ENCODE measurements around the gene EIF4E3. TPM values are rescaled to one million over a fixed set of nuclear protein-coding genes. Genes with fewer than 3 reads are reported as not detected.

The EIF4E3 gene
- total and polyA plus RNA-seq, 10 of the 15 experiments (the other 5 are each of a cell fraction or from before 2014, with no cell fraction given): 0.05 to 0.38 (median 0.16) TPM; not detected in 1

GRCh38 chr3:71763426-71763825, 38.2 kb upstream of the EIF4E3 start (continued):
- TF ChIP-seq ZNF592 (IDR thresholded peaks at IDR 0.05) (no peak), KDM1A (IDR thresholded peaks at IDR 0.05; ENCODE audit: borderline replicate concordance) (no peak), RCOR1 (conservative IDR thresholded peaks at IDR 0.05; ENCODE audit: low read depth, low read length) (no peak)

GRCh38 chr3:71760140-71760539, 34.9 kb upstream of the EIF4E3 start:
- H3K4me1 ChIP-seq (ENCODE audit: control insufficient read depth, insufficient read depth, low read length): no peaks in the 10 kb centered on the region
- no peak overlapping the region for H3K9ac ChIP-seq (ENCODE audit: control insufficient read depth, insufficient read depth, low read length)
- no peak overlapping the region for H3K4me3 ChIP-seq
- WGBS (ENCODE audit: insufficient coverage, insufficient replicate concordance, low lambda C conversion rate, missing lambda C conversion rate): 8% methylated on average over 1 of the region's 1 CpG
- H3K79me2 ChIP-seq (ENCODE audit: control insufficient read depth, insufficient read depth, low read length): no peaks in the 10 kb centered on the region
- no peak overlapping the region for H3K4me2 ChIP-seq (ENCODE audit: control insufficient read depth, insufficient read depth)
- no peak for DNase-seq (ENCODE audit: low read depth, low spot score)
- ChIA-PET POLR2A (no interaction called here), SMC1A (ENCODE audit: uncharacterized antibody, unreplicated experiment) (no interaction called here), CTCF (no interaction called here), RAD21 (ENCODE audit: unreplicated experiment) (no interaction called here)
- no peak for ATAC-seq
- BruUV-seq (replicated peaks): no TSS peak
- H4K20me1 ChIP-seq (ENCODE audit: control insufficient read depth, insufficient read depth): no peaks in the 10 kb centered on the region
- FAIRE-seq: no peak
- no peak for TF ChIP-seq HSF1 (IDR thresholded peaks at IDR 0.05; ENCODE audit: low read depth, low read length)
- TF ChIP-seq E2F4 (IDR thresholded peaks at IDR 0.05; ENCODE audit: low read depth, low read length): no peak
- TF ChIP-seq BCL3 (IDR thresholded peaks at IDR 0.05; ENCODE audit: borderline replicate concordance, insufficient read depth, low read depth, low read length, poor library complexity, severe bottlenecking): no peak
- H3K9me3 ChIP-seq (replicated peaks; ENCODE audit: control insufficient read depth, insufficient read depth, low read length): no peaks in the 10 kb centered on the region
- in situ Hi-C loops (cut with MboI) (no loop called here), intact Hi-C loops (cut with micrococcal nuclease; ENCODE audit: unreplicated experiment) (no loop called here)
- no peaks in the 10 kb centered on the region for H3K36me3 ChIP-seq (ENCODE audit: control insufficient read depth in 2 of 2, insufficient read depth in 2 of 2, low read length in 1 of 2)
- peaks cover under 1 to 8% of the 10 kb centered on the region in 2 experiments; a peak in 2 of 4 replicates for H3K27me3 ChIP-seq (replicated peaks in 1 of 2; ENCODE audit: control insufficient read depth in 2 of 2, insufficient read depth in 2 of 2, low read length in 1 of 2)
- no peak overlapping the region for H3K27ac ChIP-seq (ENCODE audit: control insufficient read depth, insufficient read depth)
- no peak overlapping the region for H2AFZ ChIP-seq (ENCODE audit: control insufficient read depth, low read depth, low read length)

All from GM12878 (cell line).